ENCODE data around the gene GOT2.
"Not testable (repeated sequence)": the region's sequence is repeated elsewhere in the genome, so short reads cannot be mapped to it uniquely, and the experiment has no call there.

The GOT2 gene

GRCh38 chr16:58717994-58718393 lies 16.1 kb downstream of the GOT2 start:
- DNase-seq (ENCODE audit: low read depth in 2 of 2), result no peak

- no peak for DNase-seq (ENCODE audit: low read depth in 2 of 2)
Observed at GRCh38 chr16:58716468-58716867, 17.6 kb downstream of the GOT2 start.

GRCh38 chr16:58713742-58714141 lies 20.4 kb downstream of the GOT2 start:
- no peak for DNase-seq (ENCODE audit: low read depth in 2 of 2)

GRCh38 chr16:58709333-58709732 lies 24.8 kb downstream of the GOT2 start:
- no peak for DNase-seq (ENCODE audit: low read depth in 2 of 2)

GRCh38 chr16:58699151-58699550 lies 35.0 kb downstream of the GOT2 start:
- no peak for DNase-seq (ENCODE audit: low read depth in 2 of 2)

GRCh38 chr16:58695368-58695767 lies 38.7 kb downstream of the GOT2 start:
- no peak for DNase-seq (ENCODE audit: low read depth in 2 of 2)

- no peak for DNase-seq (ENCODE audit: low read depth in 2 of 2)
Observed at GRCh38 chr16:58692450-58692849, 41.7 kb downstream of the GOT2 start.

- peak in 1 of 2 experiments; percentile 7 for DNase-seq (ENCODE audit: low read depth in 2 of 2)
Observed at GRCh38 chr16:58686985-58687706, 47.0 kb downstream of the GOT2 start.

GRCh38 chr16:58685084-58685449 lies 49.0 kb downstream of the GOT2 start:
- no peak for DNase-seq (ENCODE audit: low read depth in 2 of 2)

GRCh38 chr16:58684354-58685083 lies 49.6 kb downstream of the GOT2 start, which contains the start of gene SLC38A7:
SLC38A7 (minus strand) TSS chr16:58684770; CDS start chr16:58680126, 4,644 bp downstream.
- DNase-seq (ENCODE audit: low read depth in 2 of 2), result peak; percentile 36 to 40

- no peak for DNase-seq (ENCODE audit: low read depth in 2 of 2)
Observed at GRCh38 chr16:58684001-58684353, 50.1 kb downstream of the GOT2 start.

- DNase-seq (ENCODE audit: low read depth in 2 of 2), result no peak
Observed at GRCh38 chr16:58679763-58680162, 54.4 kb downstream of the GOT2 start.

- DNase-seq (ENCODE audit: low read depth in 2 of 2), result no peak
Observed at GRCh38 chr16:58678716-58679115, 55.4 kb downstream of the GOT2 start.

- DNase-seq (ENCODE audit: low read depth in 2 of 2), result no peak
Observed at GRCh38 chr16:58678269-58678668, 55.8 kb downstream of the GOT2 start.

- DNase-seq (ENCODE audit: low read depth in 2 of 2), result no peak
Observed at GRCh38 chr16:58670946-58671583, 63.1 kb downstream of the GOT2 start.

GRCh38 chr16:58670177-58670576 lies 63.9 kb downstream of the GOT2 start:
- no peak for DNase-seq (ENCODE audit: low read depth in 2 of 2)

GRCh38 chr16:58665200-58665599 lies 68.9 kb downstream of the GOT2 start:
- DNase-seq (ENCODE audit: low read depth in 2 of 2), result no peak

GRCh38 chr16:58661199-58661830 lies 72.8 kb downstream of the GOT2 start:
- peak; percentile 47 to 51 for DNase-seq (ENCODE audit: low read depth in 2 of 2)

- DNase-seq (ENCODE audit: low read depth in 2 of 2), result not testable (repeated sequence)
Observed at GRCh38 chr16:58659911-58660310, 74.2 kb downstream of the GOT2 start.

- DNase-seq (ENCODE audit: low read depth in 2 of 2), result peak in 1 of 2 experiments; percentile 4
Observed at GRCh38 chr16:58658796-58659211, 75.3 kb downstream of the GOT2 start.

Data from fibroblast of skin of left biceps (primary cell).